ENCODE measurements around the gene NAA38.

The NAA38 gene

GRCh38 chr17:7856811-7857712 is at the start of gene NAA38:
Gene NAA38, minus strand, starts transcription at chr17:7857559. Its CDS starts 96 bp downstream, at chr17:7857463.
- peak; percentile 92 for DNase-seq

- no peak for DNase-seq
Measured at GRCh38 chr17:7903154-7904103, 46.1 kb upstream of the NAA38 start.

GRCh38 chr17:7897773-7898172 is 40.4 kb upstream of the NAA38 start:
- DNase-seq: no peak

GRCh38 chr17:7897090-7897489 is 39.7 kb upstream of the NAA38 start:
- no peak for DNase-seq

GRCh38 chr17:7894866-7895265 is 37.5 kb upstream of the NAA38 start:
- DNase-seq: no peak

- no peak for DNase-seq
Measured at GRCh38 chr17:7894226-7894625, 36.9 kb upstream of the NAA38 start.

- DNase-seq: no peak
Measured at GRCh38 chr17:7893187-7893880, 36.0 kb upstream of the NAA38 start.

- DNase-seq: peak; percentile 40
Measured at GRCh38 chr17:7889166-7889955, 32.0 kb upstream of the NAA38 start.

- DNase-seq: peak; percentile 58
Measured at GRCh38 chr17:7888184-7888920, 31.0 kb upstream of the NAA38 start, which contains the start of gene CHD3. Gene CHD3, plus strand, starts transcription at chr17:7888789. Its CDS starts 212 bp downstream, at chr17:7889001.

- DNase-seq: peak; percentile 82
Measured at GRCh38 chr17:7887482-7888183, 30.3 kb upstream of the NAA38 start.

- DNase-seq: no peak
Measured at GRCh38 chr17:7887038-7887481, 29.7 kb upstream of the NAA38 start.

- DNase-seq: peak; percentile 72
Measured at GRCh38 chr17:7886227-7887037, 29.1 kb upstream of the NAA38 start.

- peak; percentile 56 for DNase-seq
Measured at GRCh38 chr17:7885367-7886226, 28.2 kb upstream of the NAA38 start.

GRCh38 chr17:7884581-7885366 is 27.4 kb upstream of the NAA38 start:
- peak; percentile 66 for DNase-seq

- DNase-seq: peak; percentile 45
Measured at GRCh38 chr17:7883781-7884386, 26.5 kb upstream of the NAA38 start.

- DNase-seq: no peak
Measured at GRCh38 chr17:7882629-7883028, 25.3 kb upstream of the NAA38 start.

GRCh38 chr17:7882068-7882467 is 24.7 kb upstream of the NAA38 start:
- DNase-seq: no peak

All from activated T-cell treated with anti-CD3 and anti-CD28 coated beads, Interleukin-2, amount 50 U/mL, for 1 hour (primary cell).